ENCODE measurements around the gene GALNT4. TPM values are rescaled to one million over a fixed set of nuclear protein-coding genes. Genes with fewer than 3 reads are reported as not detected.

GALNT4 gene
- total and polyA plus RNA-seq, 10 of the 15 experiments (the other 5 are each of a cell fraction or from before 2014, with no cell fraction given) = 0.90 to 2.9 (median 1.8) TPM

GRCh38 chr12:89571491-89572195, 47.0 kb upstream of the GALNT4 start (continued):
- TF ChIP-seq JUNB (IDR thresholded peaks at IDR 0.05) (no peak), JUND (IDR thresholded peaks at IDR 0.05; ENCODE audit: low read depth, low read length) (no peak), CREM (IDR thresholded peaks at IDR 0.05; ENCODE audit: low read depth) (no peak), SIX5 (IDR thresholded peaks at IDR 0.05; ENCODE audit: low read depth, low read length, severe bottlenecking) (no peak)

- ChIA-PET RAD21 (ENCODE audit: unreplicated experiment) (no interaction called here), SMC1A (ENCODE audit: uncharacterized antibody, unreplicated experiment) (no interaction called here), CTCF (interaction anchor here (0.6 kb wide), 1 partner anchor 274 kb away, joined by 3 read pairs; no protein-coding TSS in a partner anchor), POLR2A (interaction anchor here (0.6 kb wide), 1 partner anchor 57 kb away, joined by 3 read pairs; no protein-coding TSS in a partner anchor)
- Histone ChIP-seq H3K9ac (ENCODE audit: control insufficient read depth, insufficient read depth, low read length) (no peak overlapping the region), H3K36me3 (ENCODE audit: control insufficient read depth in 2 of 2, insufficient read depth in 2 of 2, low read length in 1 of 2) (no peaks in the 10 kb centered on the region), H4K20me1 (ENCODE audit: control insufficient read depth, insufficient read depth) (no peaks in the 10 kb centered on the region), H3K4me1 (ENCODE audit: control insufficient read depth, insufficient read depth, low read length) (no peaks in the 10 kb centered on the region), H3K79me2 (ENCODE audit: control insufficient read depth, insufficient read depth, low read length) (no peaks in the 10 kb centered on the region), H3K4me2 (ENCODE audit: control insufficient read depth, insufficient read depth) (no peak overlapping the region), H2AFZ (ENCODE audit: control insufficient read depth, low read depth, low read length) (no peak overlapping the region), H3K9me3 (replicated peaks; ENCODE audit: control insufficient read depth, insufficient read depth, low read length) (no peaks in the 10 kb centered on the region), H3K4me3 (no peak overlapping the region), H3K27ac (ENCODE audit: control insufficient read depth, insufficient read depth) (no peak overlapping the region), H3K27me3 (replicated peaks in 1 of 2; ENCODE audit: control insufficient read depth in 2 of 2, insufficient read depth in 2 of 2, low read length in 1 of 2) (no peaks in the 10 kb centered on the region)
- FAIRE-seq = no peak
- ATAC-seq = no peak
- TF ChIP-seq JUND (IDR thresholded peaks at IDR 0.05; ENCODE audit: low read depth, low read length) (no peak), NFXL1 (IDR thresholded peaks at IDR 0.05; ENCODE audit: borderline replicate concordance) (no peak), ATF2 (IDR thresholded peaks at IDR 0.05; ENCODE audit: low read length) (no peak), RAD21 (IDR thresholded peaks at IDR 0.05; ENCODE audit: insufficient read depth, low read depth, low read length) (no peak), PKNOX1 (IDR thresholded peaks at IDR 0.05) (no peak), ZNF24 (IDR thresholded peaks at IDR 0.05) (no peak), NR2C1 (IDR thresholded peaks at IDR 0.05) (no peak), BCLAF1 (IDR thresholded peaks at IDR 0.05) (no peak)
- WGBS (ENCODE audit: insufficient coverage, insufficient replicate concordance, low lambda C conversion rate, missing lambda C conversion rate) = 85% methylated on average over 5 of the region's 5 CpGs
- in situ Hi-C loops (cut with MboI) = no loop called here
- no peak for DNase-seq (ENCODE audit: low read depth, low spot score)
- intact Hi-C loops (cut with micrococcal nuclease; ENCODE audit: unreplicated experiment) = no loop called here
- no TSS peak for BruUV-seq (replicated peaks)
Observed at GRCh38 chr12:89568484-89568883, 43.9 kb upstream of the GALNT4 start.
